Right lobe of liver (tissue), 4 donors: Measurements from ENCODE around the gene DYNC2LI1.

ENCODE experiments used
- POLR2A ChIP-seq: fragments of 450-650 bp; IDR thresholded peaks from one replicate; pipeline ENCODE4 v1.6.1; 2017; ENCODE audit warnings: antibody characterized with exemption, mild to moderate bottlenecking
- TF ChIP-seq, protein P1 (sequence below), 4 donors: fragments of 200-600 bp in 3 of 4; fragments of 450-650 bp in 1 of 4; IDR thresholded peaks; one replicate each; pipeline versions ENCODE4 v1.5.1 to v1.8.0; 2016 to 2022; ENCODE audit warnings: antibody characterized with exemption in 4 of 4, mild to moderate bottlenecking in 2 of 4
- donor health status: DM: no; HTN: no; CAD: no.
- donor health status: DM: no; HTN: no; CAD: no.
- donor health status: DM: no; HTN: yes; CAD: no.

DNA sequence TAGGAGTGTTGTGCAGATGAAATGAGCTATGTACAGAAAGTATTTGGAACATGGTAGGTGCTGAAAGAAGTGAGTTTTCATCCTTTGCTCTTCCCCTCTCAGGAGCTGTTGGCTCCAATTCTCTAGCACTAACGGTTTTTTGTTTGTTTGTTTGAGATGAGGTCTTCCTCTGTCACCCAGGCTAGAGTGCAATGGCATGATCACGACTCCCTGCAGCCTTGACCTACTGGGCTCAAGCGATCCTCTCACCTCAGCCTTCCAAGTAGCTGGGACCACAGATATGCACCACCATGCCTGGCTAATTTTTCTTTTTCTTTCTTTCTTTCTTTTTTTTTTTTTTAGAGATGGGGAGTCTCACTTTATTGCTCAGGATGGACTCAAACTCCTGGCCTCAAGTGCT is 52.0 kb downstream of the DYNC2LI1 start:
- TF ChIP-seq, protein P1, sequence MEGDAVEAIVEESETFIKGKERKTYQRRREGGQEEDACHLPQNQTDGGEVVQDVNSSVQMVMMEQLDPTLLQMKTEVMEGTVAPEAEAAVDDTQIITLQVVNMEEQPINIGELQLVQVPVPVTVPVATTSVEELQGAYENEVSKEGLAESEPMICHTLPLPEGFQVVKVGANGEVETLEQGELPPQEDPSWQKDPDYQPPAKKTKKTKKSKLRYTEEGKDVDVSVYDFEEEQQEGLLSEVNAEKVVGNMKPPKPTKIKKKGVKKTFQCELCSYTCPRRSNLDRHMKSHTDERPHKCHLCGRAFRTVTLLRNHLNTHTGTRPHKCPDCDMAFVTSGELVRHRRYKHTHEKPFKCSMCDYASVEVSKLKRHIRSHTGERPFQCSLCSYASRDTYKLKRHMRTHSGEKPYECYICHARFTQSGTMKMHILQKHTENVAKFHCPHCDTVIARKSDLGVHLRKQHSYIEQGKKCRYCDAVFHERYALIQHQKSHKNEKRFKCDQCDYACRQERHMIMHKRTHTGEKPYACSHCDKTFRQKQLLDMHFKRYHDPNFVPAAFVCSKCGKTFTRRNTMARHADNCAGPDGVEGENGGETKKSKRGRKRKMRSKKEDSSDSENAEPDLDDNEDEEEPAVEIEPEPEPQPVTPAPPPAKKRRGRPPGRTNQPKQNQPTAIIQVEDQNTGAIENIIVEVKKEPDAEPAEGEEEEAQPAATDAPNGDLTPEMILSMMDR (IDR thresholded peaks at IDR 0.05), result no peak
- no peak for TF ChIP-seq POLR2A
